GM15510 (cell line): Measurements from ENCODE around the gene HSPG2.

ENCODE experiments used
- POLR2A ChIP-seq: IDR thresholded peaks from 3 replicates; pipeline ENCODE4 v1.6.1; 2011; ENCODE audit warnings: borderline replicate concordance; ENCODE audit not compliant: insufficient read length; ENCODE audit errors: extremely low read depth

Gene HSPG2

GRCh38 chr1:21930629-21931170 is 6.4 kb downstream of the HSPG2 start:
- no peak for TF ChIP-seq POLR2A

GRCh38 chr1:21930080-21930571 is 7.0 kb downstream of the HSPG2 start:
- TF ChIP-seq POLR2A = no peak

- no peak for TF ChIP-seq POLR2A
Observed at GRCh38 chr1:21927533-21928237, 9.4 kb downstream of the HSPG2 start.

GRCh38 chr1:21926814-21927532 is 10.1 kb downstream of the HSPG2 start:
- TF ChIP-seq POLR2A = no peak

- TF ChIP-seq POLR2A = no peak
Observed at GRCh38 chr1:21926065-21926464, 11.0 kb downstream of the HSPG2 start.

GRCh38 chr1:21925334-21925940 is 11.7 kb downstream of the HSPG2 start:
- TF ChIP-seq POLR2A = no peak

GRCh38 chr1:21924503-21925005 is 12.6 kb downstream of the HSPG2 start:
- no peak for TF ChIP-seq POLR2A

GRCh38 chr1:21922090-21923013 is 14.8 kb downstream of the HSPG2 start:
- no peak for TF ChIP-seq POLR2A

- no peak for TF ChIP-seq POLR2A
Observed at GRCh38 chr1:21921100-21921875, 15.8 kb downstream of the HSPG2 start.

- TF ChIP-seq POLR2A = no peak
Observed at GRCh38 chr1:21919520-21919919, 17.6 kb downstream of the HSPG2 start.

GRCh38 chr1:21916447-21917238 is 20.5 kb downstream of the HSPG2 start:
- no peak for TF ChIP-seq POLR2A

GRCh38 chr1:21914880-21915640 is 22.1 kb downstream of the HSPG2 start:
- no peak for TF ChIP-seq POLR2A
